ENCODE data around the gene PI4K2B.

The PI4K2B gene

GRCh38 chr4:25320773-25321172, 86.9 kb downstream of the PI4K2B start:
- no peak for TF ChIP-seq CTCF (IDR thresholded peaks at IDR 0.05)

DNA sequence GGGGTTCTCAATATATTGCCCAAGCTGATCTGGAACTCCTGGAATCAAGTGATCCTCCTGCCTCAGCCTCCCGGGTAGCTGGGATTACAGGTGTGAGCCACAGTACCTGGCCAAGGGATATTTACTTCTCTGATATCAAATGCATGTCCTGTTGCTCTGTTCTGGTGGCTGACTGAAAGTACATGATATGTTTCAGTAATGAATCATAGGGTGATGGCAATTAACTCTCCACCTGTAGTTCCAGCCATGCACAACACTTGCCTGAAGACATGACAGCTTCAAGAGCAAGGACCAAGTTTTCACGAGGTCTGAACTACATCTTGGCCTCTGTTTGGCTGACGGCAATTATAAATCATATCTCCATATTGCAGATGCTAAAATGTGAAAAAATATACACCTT, 87.9 kb downstream of the PI4K2B start:
- no peak for TF ChIP-seq CTCF (IDR thresholded peaks at IDR 0.05)

Measured in LNCAP (cell line).